MM.1S (cell line): ENCODE results near the gene PRKAG2.

ENCODE experiments used
- DNase-seq: peaks from one replicate; pipeline ENCODE4 v3.0.0-alpha.2; 2015
- H2AFZ ChIP-seq: fragments of 300-600 bp; sonication (generic); 2 replicates; pipeline ENCODE4 v1.6.0; 2016; ENCODE audit warnings: antibody characterized with exemption, low read length
- H3F3A ChIP-seq: fragments of 300-600 bp; sonication (generic); 2 replicates; pipeline ENCODE4 v1.6.1; 2016; ENCODE audit warnings: mild to moderate bottlenecking, antibody characterized with exemption, low read length, moderate library complexity, mixed read lengths; ENCODE audit not compliant: insufficient read depth
- H3K27ac ChIP-seq: fragments of 300-600 bp; sonication (generic); 2 replicates; pipeline ENCODE4 v1.5.1; 2016; ENCODE audit warnings: mild to moderate bottlenecking, low read length
- H3K27me3 ChIP-seq: fragments of 300-600 bp; sonication (generic); replicated peaks from 2 replicates; pipeline ENCODE4 v1.6.0; 2016; ENCODE audit warnings: low read length; ENCODE audit not compliant: insufficient read depth
- H3K36me3 ChIP-seq: fragments of 300-600 bp; sonication (generic); replicated peaks from 2 replicates; pipeline ENCODE4 v1.6.1; 2016; ENCODE audit warnings: mild to moderate bottlenecking, low read length, mixed read lengths; ENCODE audit not compliant: insufficient read depth
- H3K4me1 ChIP-seq: fragments of 300-600 bp; sonication (generic); 2 replicates; pipeline ENCODE4 v1.6.1; 2016; ENCODE audit warnings: low read length, mixed read lengths
- H3K4me2 ChIP-seq: fragments of 300-600 bp; sonication (generic); 2 replicates; pipeline ENCODE4 v1.6.0; 2016; ENCODE audit warnings: low read depth, low read length
- H3K4me3 ChIP-seq: fragments of 300-600 bp; sonication (generic); 2 replicates; pipeline ENCODE4 v1.5.1; 2016; ENCODE audit warnings: low read length, mixed read lengths
- H3K79me2 ChIP-seq: fragments of 300-600 bp; sonication (generic); 2 replicates; pipeline ENCODE4 v1.6.1; 2016; ENCODE audit warnings: mixed run types, low read length, mixed read lengths
- H3K9ac ChIP-seq: fragments of 300-600 bp; sonication (generic); 2 replicates; pipeline ENCODE4 v1.6.1; 2016; ENCODE audit warnings: low read length, mixed read lengths
- H3K9me2 ChIP-seq: fragments of 300-600 bp; sonication (generic); replicated peaks from 2 replicates; pipeline ENCODE4 v1.6.1; 2016; ENCODE audit warnings: mild to moderate bottlenecking, low read length, mixed read lengths; ENCODE audit not compliant: insufficient read depth
- H3K9me3 ChIP-seq: fragments of 300-600 bp; sonication (generic); replicated peaks from 2 replicates; pipeline ENCODE4 v1.6.1; 2016; ENCODE audit warnings: mild to moderate bottlenecking, low read length, mixed read lengths; ENCODE audit not compliant: insufficient read depth
- H4K20me1 ChIP-seq: fragments of 300-600 bp; sonication (generic); 2 replicates; pipeline ENCODE4 v1.6.1; 2016; ENCODE audit warnings: mild to moderate bottlenecking, low read length, moderate library complexity, mixed read lengths; ENCODE audit not compliant: insufficient read depth
- EZH2 ChIP-seq: fragments of 300-600 bp; sonication (generic); optimal IDR thresholded peaks from 2 replicates; pipeline ENCODE3; 2017; ENCODE audit warnings: low read depth, mild to moderate bottlenecking, antibody characterized with exemption, low read length, mixed read lengths
- EZH2phosphoT487 ChIP-seq: fragments of 300-600 bp; sonication (generic); IDR thresholded peaks from 2 replicates; pipeline ENCODE4 v1.6.1; 2018; ENCODE audit warnings: antibody characterized with exemption, low read length
- TF ChIP-seq, protein P1 (sequence below): fragments of 300-600 bp; sonication (generic); IDR thresholded peaks from 2 replicates; pipeline ENCODE4 v1.5.1; 2016; ENCODE audit warnings: antibody characterized with exemption, low read length, mixed read lengths

PRKAG2 gene

DNA sequence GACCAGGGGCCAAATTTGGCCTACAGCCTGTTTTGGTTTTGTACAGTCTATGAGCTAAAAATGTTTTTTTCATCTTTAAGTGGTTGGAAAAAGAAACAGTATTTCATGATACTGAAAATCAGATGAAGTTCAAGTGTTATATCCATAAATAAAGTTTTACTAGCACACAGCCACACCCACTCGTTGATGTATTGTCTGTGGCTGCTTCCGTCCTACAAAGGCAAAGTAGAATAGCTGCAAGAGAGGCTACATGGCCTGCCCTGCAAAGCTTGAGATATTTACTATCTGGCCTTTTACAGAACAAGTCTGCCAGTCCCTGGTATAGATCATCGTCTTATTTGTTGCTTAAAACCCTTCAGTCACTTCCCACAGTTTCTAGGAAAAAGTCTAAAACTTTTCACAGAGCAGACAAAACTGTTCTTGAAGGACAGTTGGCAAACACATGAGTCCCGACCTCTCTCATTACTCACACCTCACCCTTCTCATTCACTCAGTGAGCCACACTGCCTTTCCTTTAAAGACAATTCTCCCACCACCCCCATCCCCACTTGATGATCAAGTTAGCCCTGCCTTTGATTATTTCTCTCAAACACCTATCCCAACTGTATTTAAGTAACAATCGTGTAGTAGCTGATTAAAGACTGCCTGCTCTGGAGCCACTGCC, 367.1 kb downstream of the PRKAG2 start:
- Histone ChIP-seq H3K9me2 (no peaks in the 10 kb centered on the region), H3K27ac (no peak overlapping the region), H3K4me2 (no peak overlapping the region), H3F3A (no peaks in the 10 kb centered on the region), H3K36me3 (no peaks in the 10 kb centered on the region), H3K9ac (no peak overlapping the region), H4K20me1 (peaks cover 100% of the 10 kb centered on the region), H2AFZ (no peak overlapping the region), H3K27me3 (no peaks in the 10 kb centered on the region), H3K9me3 (no peaks in the 10 kb centered on the region), H3K79me2 (peaks cover 100% of the 10 kb centered on the region), H3K4me1 (peaks cover 10% of the 10 kb centered on the region; the same call in 1 of the 2 replicates), H3K4me3 (no peak overlapping the region)
- TF ChIP-seq EZH2, result no peak
- TF ChIP-seq EZH2phosphoT487, result no peak
- TF ChIP-seq, protein P1, sequence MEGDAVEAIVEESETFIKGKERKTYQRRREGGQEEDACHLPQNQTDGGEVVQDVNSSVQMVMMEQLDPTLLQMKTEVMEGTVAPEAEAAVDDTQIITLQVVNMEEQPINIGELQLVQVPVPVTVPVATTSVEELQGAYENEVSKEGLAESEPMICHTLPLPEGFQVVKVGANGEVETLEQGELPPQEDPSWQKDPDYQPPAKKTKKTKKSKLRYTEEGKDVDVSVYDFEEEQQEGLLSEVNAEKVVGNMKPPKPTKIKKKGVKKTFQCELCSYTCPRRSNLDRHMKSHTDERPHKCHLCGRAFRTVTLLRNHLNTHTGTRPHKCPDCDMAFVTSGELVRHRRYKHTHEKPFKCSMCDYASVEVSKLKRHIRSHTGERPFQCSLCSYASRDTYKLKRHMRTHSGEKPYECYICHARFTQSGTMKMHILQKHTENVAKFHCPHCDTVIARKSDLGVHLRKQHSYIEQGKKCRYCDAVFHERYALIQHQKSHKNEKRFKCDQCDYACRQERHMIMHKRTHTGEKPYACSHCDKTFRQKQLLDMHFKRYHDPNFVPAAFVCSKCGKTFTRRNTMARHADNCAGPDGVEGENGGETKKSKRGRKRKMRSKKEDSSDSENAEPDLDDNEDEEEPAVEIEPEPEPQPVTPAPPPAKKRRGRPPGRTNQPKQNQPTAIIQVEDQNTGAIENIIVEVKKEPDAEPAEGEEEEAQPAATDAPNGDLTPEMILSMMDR, result no peak
- DNase-seq, result no peak

DNA sequence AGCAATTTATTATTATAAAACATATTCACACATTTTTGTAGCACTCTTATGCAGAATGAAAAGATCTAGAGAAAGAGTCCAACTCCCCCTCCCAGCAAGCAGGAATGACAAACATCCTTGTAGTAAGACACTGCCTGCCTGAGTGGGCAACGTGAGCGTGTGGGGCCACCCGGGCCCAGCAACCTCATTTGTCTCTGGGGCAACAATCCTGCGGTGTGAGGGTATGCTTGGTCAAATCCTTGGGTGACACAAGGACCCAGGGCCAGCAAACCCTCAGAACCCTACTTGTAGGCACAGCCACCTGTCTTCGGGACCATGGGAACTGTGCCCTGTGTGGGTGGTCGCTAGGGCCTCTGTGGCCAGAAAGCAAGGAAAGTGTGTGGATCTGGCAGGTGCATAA, 367.9 kb downstream of the PRKAG2 start:
- H3K9me3 ChIP-seq, result no peaks in the 10 kb centered on the region
- TF ChIP-seq EZH2 (no peak), EZH2phosphoT487 (no peak)
- TF ChIP-seq, protein P1, result no peak
- DNase-seq, result no peak

DNA sequence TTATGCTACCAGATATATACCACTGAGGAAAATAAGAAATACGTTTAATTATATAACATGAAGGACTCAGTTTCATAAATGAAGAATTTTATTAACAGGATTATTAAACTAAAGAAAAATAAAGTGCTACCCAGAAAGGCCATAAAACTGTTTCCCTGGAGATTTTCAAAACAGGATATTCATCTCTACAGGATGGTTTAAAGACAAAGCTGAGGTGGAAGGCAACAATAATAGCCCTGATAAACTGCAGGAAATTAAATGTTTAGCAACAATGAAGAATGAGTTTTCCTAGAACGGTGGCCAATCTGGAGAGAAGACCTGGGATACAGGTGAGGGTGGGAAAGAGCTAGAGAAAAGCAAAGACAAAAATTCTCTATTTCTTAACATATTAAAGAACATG, 369.1 kb downstream of the PRKAG2 start:
- Histone ChIP-seq H3K27me3 (no peaks in the 10 kb centered on the region), H3K4me3 (no peak overlapping the region), H3K36me3 (no peaks in the 10 kb centered on the region), H3K27ac (no peak overlapping the region), H4K20me1 (peaks cover 99% of the 10 kb centered on the region), H3K79me2 (peaks cover 100% of the 10 kb centered on the region), H3K4me1 (peaks cover 10% of the 10 kb centered on the region; the same call in 1 of the 2 replicates), H3F3A (no peaks in the 10 kb centered on the region), H3K9ac (no peak overlapping the region), H3K9me2 (no peaks in the 10 kb centered on the region), H3K4me2 (no peak overlapping the region), H3K9me3 (no peaks in the 10 kb centered on the region), H2AFZ (no peak overlapping the region)
- DNase-seq, result no peak
- TF ChIP-seq, protein P1, result no peak
- TF ChIP-seq EZH2 (no peak), EZH2phosphoT487 (no peak)

More for the DNA sequence above, 367.9 kb downstream of the PRKAG2 start:
- Histone ChIP-seq H4K20me1 (peaks cover 100% of the 10 kb centered on the region), H3K9ac (no peak overlapping the region), H3K4me1 (peaks cover 10% of the 10 kb centered on the region; the same call in 1 of the 2 replicates), H3K27me3 (no peaks in the 10 kb centered on the region), H3F3A (no peaks in the 10 kb centered on the region), H3K4me3 (no peak overlapping the region), H3K9me2 (no peaks in the 10 kb centered on the region), H3K27ac (no peak overlapping the region), H3K79me2 (peaks cover 100% of the 10 kb centered on the region), H3K4me2 (no peak overlapping the region), H2AFZ (no peak overlapping the region), H3K36me3 (no peaks in the 10 kb centered on the region)
